ENCODE data around the gene ISL2.
"Not testable (repeated sequence)": the region's sequence is repeated elsewhere in the genome, so short reads cannot be mapped to it uniquely, and the experiment has no call there.

The ISL2 gene

GRCh38 chr15:76336254-76337058 lies at the start of gene ISL2:
Gene ISL2 (plus strand): TSS chr15:76336773. CDS start chr15:76336884, 111 bp downstream.
- peak; percentile 78 for DNase-seq (ENCODE audit: low read depth)

DNA sequence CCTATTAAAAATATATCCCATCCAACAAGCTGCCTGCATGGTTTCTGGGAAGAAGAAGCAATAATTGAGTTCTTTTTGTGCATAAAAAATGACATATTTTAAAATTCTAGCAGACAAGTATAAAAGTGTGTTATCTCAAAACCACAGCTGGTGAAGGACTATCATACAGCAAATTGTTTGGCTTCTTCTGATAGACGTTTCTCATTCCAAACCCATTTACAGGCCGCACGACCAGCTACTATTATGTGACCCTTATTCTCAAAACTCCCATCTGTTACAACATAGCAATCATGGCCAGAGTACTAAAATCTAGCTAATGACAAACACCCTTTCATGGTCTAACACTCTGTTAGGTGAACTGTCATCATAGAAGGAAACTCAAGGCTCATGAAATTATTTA lies 47.0 kb upstream of the ISL2 start:
- DNase-seq (ENCODE audit: low read depth) = no peak

- DNase-seq (ENCODE audit: low read depth) = no peak
Observed at GRCh38 chr15:76293361-76293760, 43.2 kb upstream of the ISL2 start.

DNA sequence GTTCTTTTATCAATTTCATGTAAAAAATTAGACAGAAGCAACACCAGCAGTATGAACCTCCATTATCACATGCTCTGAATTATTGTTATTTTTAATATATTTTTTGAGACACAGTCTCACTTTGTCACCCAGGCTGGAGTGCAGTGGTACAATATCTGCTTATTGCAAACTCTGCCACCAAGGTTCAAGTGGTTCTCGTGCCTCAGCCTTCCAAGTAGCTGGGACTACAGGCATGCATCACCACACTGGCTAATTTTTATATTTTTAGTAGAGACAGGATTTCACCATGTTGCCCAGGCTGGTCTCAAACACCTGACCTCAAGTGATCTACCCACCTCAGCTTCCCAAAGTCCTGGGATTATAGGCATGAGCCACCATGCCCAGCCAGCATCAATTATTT lies 42.1 kb upstream of the ISL2 start:
- DNase-seq (ENCODE audit: low read depth) = not testable (repeated sequence)

- no peak for DNase-seq (ENCODE audit: low read depth)
Observed at GRCh38 chr15:76296849-76297248, 39.7 kb upstream of the ISL2 start.

GRCh38 chr15:76297951-76298350 lies 38.6 kb upstream of the ISL2 start:
- DNase-seq (ENCODE audit: low read depth) = not testable (repeated sequence)

- no peak for DNase-seq (ENCODE audit: low read depth)
Observed at GRCh38 chr15:76298986-76299385, 37.6 kb upstream of the ISL2 start.

DNA sequence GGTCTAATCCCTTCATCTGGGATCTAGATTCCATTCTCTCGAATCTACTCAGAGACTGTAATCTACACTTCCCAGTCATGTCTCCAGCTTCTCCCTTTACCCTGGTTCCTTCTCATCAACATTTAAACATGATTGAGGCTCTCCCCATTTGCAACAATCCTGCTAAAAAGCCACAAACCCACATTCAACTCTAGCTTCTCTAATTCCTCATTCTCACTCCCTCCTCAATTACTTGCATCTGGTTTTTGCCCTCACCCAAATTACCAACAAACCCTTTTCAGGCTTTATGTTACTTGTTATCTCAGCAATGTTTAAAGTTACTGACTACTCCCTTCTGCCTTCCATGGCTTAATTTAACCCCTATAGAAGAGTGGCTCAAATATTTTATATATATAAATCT lies 36.8 kb upstream of the ISL2 start:
- no peak for DNase-seq (ENCODE audit: low read depth)

GRCh38 chr15:76303909-76304308 lies 32.7 kb upstream of the ISL2 start:
- DNase-seq (ENCODE audit: low read depth) = no peak

GRCh38 chr15:76309601-76310330 lies 26.8 kb upstream of the ISL2 start:
- no peak for DNase-seq (ENCODE audit: low read depth)

DNA sequence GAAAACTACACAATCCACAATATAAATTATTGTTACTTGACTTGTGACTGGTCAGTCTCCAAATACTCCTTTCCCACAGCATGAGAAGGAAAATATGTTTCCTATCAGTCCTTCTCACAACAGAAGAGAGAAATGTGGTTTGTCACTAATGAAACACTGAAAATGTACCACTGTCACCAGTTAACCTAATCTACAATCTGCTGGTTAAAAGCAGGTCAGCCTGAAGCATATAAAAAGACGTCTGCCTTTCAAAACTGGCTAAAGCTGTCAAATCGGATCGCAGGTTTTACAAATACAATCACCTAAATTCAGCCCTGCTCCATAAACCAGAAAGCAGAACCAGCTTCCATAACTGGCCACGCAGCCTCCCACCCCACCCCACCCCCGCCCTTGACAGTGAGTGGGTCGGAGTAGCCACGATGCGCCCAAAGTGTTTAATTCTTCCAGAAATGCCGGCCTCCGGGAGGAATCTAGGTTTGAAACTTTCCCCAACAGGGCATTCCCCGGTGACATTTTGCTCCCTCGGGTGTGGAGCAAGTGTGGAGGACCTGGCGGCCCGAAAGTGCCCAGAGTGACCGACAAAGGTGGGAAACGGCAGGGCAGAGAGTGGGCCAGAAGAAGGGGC lies 26.0 kb upstream of the ISL2 start:
- no peak for DNase-seq (ENCODE audit: low read depth)

- DNase-seq (ENCODE audit: low read depth) = peak; percentile 92
Observed at GRCh38 chr15:76311100-76311953, 25.2 kb upstream of the ISL2 start, which contains the start of gene ETFA. Gene ETFA (minus strand): TSS chr15:76311469. CDS start chr15:76311388, 81 bp downstream.

- no peak for DNase-seq (ENCODE audit: low read depth)
Observed at GRCh38 chr15:76312540-76313174, 23.9 kb upstream of the ISL2 start.

GRCh38 chr15:76313175-76313567 lies 23.4 kb upstream of the ISL2 start:
- not testable (repeated sequence) for DNase-seq (ENCODE audit: low read depth)

- DNase-seq (ENCODE audit: low read depth) = no peak
Observed at GRCh38 chr15:76313731-76314130, 22.8 kb upstream of the ISL2 start.

GRCh38 chr15:76320012-76320411 lies 16.6 kb upstream of the ISL2 start:
- no peak for DNase-seq (ENCODE audit: low read depth)

DNA sequence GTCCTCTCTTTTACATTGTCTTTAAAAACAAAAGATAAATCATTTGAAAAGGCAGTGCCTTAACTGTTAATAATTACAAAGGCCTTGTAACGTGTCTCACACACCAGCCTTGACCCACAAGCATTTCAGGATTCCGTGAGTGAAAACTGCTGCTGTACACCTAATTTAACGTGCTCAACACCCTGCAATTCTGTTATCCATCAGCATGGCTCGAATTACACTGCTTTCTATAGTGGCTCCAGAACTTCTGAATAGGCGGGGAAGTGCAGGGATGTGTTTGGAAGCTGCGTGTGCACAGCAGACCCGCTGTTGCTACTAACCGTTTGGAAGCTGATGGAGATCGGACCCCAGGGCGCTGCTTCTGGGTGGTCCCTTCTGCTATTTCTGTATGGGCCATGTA lies 15.4 kb upstream of the ISL2 start:
- DNase-seq (ENCODE audit: low read depth) = no peak

DNA sequence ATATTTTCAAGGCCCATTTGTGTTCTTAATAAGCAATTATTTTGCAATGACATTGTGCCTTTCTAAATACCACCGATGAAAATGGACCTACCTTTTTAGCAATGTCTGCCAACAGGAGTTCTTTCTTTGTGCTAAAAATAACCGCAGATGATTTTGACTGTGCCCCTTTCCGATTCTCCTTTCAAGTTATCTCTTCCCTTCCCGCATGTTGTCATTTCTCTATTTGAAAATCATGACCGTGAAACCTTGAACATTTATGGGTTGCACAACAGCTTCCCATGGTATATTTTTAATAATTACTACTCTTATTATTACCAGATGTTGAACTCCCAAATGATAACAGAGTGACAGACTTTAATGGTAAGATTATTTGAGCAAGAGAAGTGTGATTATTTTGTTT lies 15.0 kb upstream of the ISL2 start:
- DNase-seq (ENCODE audit: low read depth) = no peak

GRCh38 chr15:76324066-76324465 lies 12.5 kb upstream of the ISL2 start:
- DNase-seq (ENCODE audit: low read depth) = no peak

- DNase-seq (ENCODE audit: low read depth) = no peak
Observed at GRCh38 chr15:76325704-76326103, 10.9 kb upstream of the ISL2 start.

All from activated T-cell treated with anti-CD3 and anti-CD28 coated beads for 48 hours (primary cell).